Left cardiac atrium (tissue), 4 donors: Measurements from ENCODE around the gene TPPP2. TPM values are rescaled to one million over a fixed set of nuclear protein-coding genes. Genes with fewer than 3 reads are reported as not detected.
A peak's percentile ranks its signal among the peaks of the same experiment; 100 is the strongest.
"Not testable (repeated sequence)": the region's sequence is repeated elsewhere in the genome, so short reads cannot be mapped to it uniquely, and the experiment has no call there.

ENCODE experiments used
- ATAC-seq, 2 donors: fragments of 200-7000 bp; cut with Tn5 transposase; one replicate each; pipeline ENCODE4 v1.9.1; 2020; ENCODE audit warnings: mild to moderate bottlenecking in 2 of 2, moderate library complexity in 2 of 2
- DNase-seq: peaks from one replicate; pipeline ENCODE4 v3.0.0-alpha.2; 2020
- intact Hi-C, 2 donors: fragments of 100-400 bp; cut with DNase I; formaldehyde crosslinking; loops; one replicate each; pipeline versions ENCODE4 v1.14.1 to v1.15.1; 2022 to 2023
- long read RNA-seq: library from polyadenylated mRNA; unstranded; transcript quantifications from one replicate; pipeline ENCODE4 v2.0.0, GENCODE V29; 2021
- total RNA-seq, 2 donors: library from RNA; stranded (reverse); fragmentation: NEBNext Ultra II Directional; extraction: Animal tissue kit (Norgen Biotek cat#: 25700); gene quantifications; one replicate each; pipeline ENCODE4 v1.2.1, GENCODE V29; 2021
- donor health status: DM: no; HTN: yes; CAD: no.
- donor health status: DM: no; HTN: yes; CAD: no; lungs with severe emphysema.
- donor health status: DM: yes; HTN: yes; CAD: no.
- donor health status: Dilated cardiomyopathy.

TPPP2 gene
- 1 to 10 TPM in 1 of 2 donors, under 1 TPM in 1; 0.44 to 1.6 TPM for total RNA-seq
- long read RNA-seq, partial matches to known transcripts: 0 of 1 reads
- long read RNA-seq, other reads (novel, unspliced or antisense): 0 of 1 reads

DNA sequence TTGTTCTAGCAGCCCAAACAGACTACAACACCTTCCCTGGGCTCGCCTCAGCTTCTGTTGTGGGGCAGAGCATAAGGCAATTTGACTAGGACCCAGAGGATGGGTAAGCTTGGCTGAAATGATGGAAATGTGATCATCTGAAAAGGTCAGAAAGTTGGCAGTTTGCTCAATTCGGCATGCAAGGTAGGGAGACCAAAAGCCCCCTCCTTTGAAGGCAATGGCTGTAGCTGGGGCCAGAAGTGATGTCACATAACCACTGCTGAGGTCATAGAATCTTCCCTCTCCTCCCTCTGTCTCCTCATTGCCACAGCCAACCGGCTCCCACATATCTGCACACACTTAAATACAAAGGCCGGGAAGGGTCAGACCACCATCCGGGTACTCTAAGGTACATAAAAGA is at the start of gene TPPP2:
TSS of gene TPPP2 (plus strand) at position 301 of the 400 bp plus-strand sequence. CDS start 365 bp downstream, outside the sequence.
- ATAC-seq: no peak
- no peak for DNase-seq
- intact Hi-C loops: no loop called here

DNA sequence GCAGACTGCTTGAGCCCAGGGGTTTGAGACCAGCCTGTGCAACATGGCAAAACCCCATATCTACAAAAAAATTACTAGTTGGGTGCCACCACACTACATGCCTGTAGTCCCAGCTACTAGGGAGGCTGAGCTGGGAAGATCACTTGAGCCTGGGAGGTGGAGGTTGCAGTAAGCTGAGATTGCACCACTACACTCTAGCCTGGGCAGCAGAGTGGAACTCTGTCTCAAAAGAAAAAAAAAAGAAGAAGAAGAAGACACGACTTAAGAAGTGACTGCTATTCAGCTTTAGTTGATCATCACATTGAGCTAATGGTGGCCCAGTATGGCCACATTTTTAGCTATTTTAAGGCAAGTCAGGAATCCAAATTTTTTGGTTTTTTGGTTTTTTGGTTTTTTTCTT is 49.1 kb upstream of the TPPP2 start:
- intact Hi-C loops: no loop called here
- DNase-seq: no peak

DNA sequence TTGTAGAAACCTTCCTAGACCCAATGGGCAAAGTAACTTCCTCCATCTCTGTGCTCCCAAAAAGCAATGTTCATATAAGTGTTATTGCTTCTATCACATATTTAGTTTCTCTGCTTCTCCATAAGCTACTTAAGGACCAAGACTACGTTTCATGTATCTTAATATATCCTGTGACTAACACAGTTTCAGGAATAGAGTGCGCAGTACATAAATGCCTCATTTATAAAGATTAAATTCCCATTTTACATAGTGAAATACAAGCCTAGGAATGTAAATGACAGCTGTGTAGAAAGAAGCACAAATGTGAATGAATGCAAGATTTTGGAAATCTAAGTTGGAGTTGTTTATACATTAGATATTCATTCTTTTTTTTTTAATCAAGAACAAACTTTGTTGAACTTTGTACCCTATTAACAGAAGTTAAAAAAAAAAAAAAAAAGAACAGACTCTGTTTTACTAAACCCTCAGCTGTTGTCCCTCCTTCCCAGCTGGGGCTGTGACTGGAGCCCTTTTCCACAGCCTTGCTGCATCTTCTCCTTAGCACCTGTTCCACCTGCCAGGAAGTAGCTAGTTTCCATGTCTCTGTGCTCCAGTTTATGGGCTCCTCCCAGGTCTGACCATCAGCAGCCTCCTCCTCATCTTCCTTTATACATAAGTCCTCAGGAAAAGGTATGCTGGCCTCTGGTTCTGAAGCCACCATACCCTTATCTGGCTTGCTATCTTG is 47.2 kb upstream of the TPPP2 start:
- ATAC-seq (no peak), DNase-seq (no peak)
- intact Hi-C loops: no loop called here

More for the DNA sequence above, 49.1 kb upstream of the TPPP2 start:
- no peak for ATAC-seq

DNA sequence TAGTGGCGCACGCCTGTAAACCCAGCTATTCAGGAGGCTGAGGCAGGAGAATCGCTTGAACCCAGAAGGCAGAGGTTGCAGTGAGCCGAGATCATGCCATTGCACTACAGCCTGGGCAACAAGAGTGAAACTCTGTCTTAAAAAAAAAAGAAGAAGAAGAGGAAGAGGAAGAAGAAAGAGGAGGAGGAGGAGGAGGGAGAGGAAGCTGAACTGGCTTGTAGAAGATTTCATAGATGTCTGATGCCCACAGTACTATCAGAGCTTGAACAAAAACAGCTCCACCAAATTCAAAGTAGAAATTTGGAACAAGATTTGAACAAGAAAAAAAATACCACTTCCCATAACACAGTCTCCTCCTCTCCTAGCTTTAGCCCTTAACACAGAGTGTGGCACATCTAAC is 44.4 kb upstream of the TPPP2 start:
- intact Hi-C loops, DNase-seq, ATAC-seq: not testable (repeated sequence)

DNA sequence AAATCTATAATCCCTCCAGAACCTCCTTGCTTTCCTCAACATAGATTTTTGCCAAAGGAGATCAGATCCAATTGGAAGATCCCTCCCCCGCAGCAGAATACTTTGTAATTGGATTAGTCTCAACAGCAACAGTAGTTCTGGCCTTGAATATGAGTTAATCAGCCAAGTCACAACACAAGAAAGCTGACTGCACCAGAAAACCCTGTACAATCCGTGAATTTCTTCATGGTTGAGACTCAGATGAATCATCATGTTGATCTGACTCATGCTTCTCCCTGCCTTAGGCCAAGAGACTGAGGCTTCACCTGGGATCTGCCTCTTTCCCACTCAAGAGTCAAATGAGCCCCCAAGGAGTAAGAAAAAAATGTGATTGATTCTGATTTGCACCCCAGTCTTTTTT is 43.2 kb upstream of the TPPP2 start:
- DNase-seq (no peak), ATAC-seq (peak; percentile 32 to 69)
- intact Hi-C loops: no loop called here

DNA sequence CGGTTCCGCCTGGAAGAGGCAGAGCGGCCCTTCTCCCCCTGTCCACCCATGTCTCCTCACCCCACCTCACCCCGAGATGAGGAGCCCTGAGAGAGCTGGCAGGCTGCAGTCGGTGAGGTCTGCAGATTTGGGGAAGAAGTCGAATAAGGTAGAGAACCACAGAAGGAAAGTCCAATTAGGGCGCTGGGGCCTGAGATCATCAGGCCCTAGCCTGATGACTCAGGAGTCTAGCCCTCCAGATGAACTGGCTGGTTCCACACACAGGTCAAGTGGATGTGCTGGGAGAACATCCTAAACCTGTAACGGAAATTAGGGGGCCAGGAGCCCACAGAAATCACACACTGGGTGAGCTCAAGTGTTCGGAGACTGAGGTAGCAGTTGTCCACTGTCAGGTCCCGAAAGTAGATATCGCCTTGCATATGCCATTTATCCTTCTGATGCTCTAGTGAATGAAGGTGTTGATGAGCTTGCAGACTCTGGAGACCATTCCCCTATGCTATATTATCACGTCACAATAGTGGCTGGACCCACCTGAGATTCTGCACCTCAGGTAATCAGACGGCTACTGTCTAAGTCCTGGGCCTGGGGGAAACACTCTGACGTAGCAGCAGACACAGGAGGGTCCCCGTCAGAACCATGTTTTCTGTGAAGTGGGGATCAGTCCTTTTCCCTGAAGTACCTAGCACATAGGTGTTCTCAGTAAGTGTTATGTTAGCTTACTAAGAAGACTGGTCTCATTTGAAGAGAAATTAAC is 41.1 kb upstream of the TPPP2 start:
- ATAC-seq (peak in 1 of 2 donors; percentile 3), DNase-seq (no peak)
- intact Hi-C loops: no loop called here

DNA sequence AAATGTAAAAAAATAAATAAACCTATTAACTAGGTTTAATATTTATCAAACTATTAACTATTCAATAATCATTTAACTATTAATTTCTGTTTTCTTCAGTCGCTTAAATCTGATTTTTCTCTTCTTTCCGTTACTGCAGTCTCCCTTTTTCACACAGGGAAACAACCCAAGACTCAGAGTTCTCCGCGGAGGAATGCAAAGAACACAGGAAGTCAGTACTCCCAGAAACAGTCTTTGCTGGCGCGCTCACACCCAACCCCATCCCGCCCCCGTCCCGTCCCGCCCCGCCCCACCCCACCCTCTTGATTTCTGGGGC is 40.6 kb upstream of the TPPP2 start:
- no peak for ATAC-seq

DNA sequence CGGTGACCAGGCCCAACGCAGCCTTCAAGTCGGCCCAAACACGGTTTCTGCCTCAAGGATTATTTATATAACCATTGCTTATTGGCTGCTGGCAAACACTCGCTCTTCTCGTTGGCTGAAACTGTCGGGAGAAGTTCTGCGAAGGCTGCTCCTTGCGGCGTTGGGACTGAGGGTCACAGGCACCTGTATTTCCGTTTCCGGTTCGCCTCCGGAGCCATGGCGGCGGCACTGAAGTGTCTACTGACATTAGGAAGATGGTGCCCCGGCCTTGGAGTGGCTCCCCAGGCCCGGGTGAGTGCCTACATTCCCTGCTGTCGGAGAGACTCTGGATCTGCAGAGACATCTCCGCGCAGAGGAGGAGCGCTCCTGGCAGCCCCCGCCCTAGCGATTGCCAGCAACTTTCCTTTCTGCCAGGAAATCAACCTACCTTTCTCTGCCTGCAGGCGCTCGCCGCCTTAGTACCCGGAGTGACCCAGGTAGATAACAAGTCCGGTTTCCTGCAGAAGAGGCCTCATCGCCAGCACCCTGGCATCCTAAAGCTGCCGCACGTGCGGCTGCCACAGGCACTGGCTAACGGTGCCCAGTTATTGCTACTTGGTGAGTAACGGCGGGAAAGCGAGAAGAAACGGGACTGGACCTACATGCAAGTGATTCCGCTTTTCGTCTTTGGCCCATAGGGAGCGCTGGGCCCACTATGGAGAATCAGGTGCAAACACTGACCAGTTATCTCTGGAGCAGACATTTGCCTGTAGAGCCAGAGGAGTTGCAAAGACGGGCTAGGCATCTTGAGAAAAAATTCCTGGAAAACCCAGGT is 40.0 kb upstream of the TPPP2 start, which contains the start of gene METTL17:
TSS of gene METTL17 (plus strand) at position 194 of the 814 bp plus-strand sequence. CDS start at position 217, 23 bp downstream.
- intact Hi-C loops: no loop called here
- DNase-seq (peak; percentile 92), ATAC-seq (peak; percentile 93 to 95)

More for the DNA sequence above, 40.6 kb upstream of the TPPP2 start:
- no peak for DNase-seq
- intact Hi-C loops: no loop called here

DNA sequence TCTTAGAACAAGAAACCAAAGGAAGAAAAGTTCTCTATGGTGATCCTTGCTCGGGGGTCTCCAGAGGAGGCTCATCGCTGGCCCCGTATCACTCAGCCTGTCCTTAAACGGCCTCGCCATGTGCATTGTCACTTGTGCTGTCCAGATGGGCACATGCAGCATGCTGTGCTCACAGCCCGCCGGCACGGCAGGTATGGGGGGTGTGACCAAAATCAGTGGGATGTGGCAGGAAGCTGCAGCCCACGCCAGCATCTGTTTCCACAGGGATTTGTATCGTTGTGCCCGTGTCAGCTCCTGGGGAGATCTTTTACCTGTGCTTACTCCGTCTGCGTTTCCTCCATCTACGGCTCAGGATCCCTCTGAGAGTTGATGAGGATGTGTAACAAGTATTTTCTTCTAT is 33.5 kb upstream of the TPPP2 start:
- DNase-seq (no peak), ATAC-seq (no peak)
- intact Hi-C loops: no loop called here

DNA sequence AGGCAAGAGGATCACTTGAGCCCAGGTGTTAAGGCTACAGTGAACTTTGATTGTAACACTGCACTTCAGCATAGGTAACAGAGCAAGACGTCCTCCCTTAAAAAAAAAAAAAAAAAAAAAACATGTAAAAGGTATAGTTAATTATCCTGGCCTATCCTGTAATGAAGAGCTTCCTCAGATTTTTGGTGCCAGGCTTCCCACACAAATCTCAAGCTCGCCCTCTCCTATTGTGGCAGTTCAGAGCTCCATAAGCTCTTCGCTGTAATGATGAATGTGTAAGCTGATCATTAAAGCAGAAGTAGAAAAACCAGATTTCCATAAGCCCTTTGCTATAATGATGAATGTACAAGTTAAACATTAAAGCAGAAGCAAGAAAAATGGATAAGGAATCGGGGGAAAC is 32.9 kb upstream of the TPPP2 start:
- ATAC-seq: no peak

DNA sequence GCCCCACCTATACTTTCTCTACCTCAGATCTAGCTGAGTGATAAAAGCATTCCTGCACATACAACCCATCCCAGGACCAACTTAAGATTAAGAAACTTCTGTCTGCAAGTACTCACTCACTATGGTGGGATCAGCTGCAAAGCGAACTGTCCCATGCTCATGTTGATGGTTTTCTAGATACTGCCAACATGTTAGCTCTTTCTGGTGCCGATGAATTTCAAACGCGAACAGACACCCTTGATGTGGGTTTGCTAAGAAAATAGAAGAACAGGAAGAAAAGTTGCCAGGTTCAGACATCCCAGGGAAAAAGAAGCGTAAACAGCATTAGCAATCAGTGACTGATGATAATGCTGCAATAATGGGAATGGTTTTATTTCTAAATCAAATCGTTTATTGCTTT is 32.5 kb upstream of the TPPP2 start:
- intact Hi-C loops: no loop called here
- no peak for ATAC-seq
- DNase-seq: no peak

More for the DNA sequence above, 32.9 kb upstream of the TPPP2 start:
- intact Hi-C loops: no loop called here
- DNase-seq: no peak

DNA sequence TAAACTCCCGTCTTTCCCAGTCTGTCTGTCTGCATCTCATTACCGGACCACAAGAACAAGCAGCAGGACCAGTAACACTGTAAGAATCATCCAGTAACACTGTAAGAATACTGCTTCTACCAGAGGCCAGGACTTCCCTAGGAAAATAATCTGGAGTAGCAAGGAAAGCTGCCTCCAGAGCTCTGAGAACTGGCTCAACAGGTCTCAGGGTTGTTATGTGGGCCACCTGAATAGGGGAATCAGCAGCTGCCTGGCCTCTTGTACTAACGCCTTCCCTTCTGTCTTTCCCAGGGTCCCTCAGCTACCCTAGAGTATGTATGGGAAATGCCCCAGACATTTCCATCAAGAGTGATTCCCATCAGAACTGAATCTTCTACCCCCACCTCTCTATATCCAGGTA is 31.9 kb upstream of the TPPP2 start:
- DNase-seq (no peak), ATAC-seq (no peak)
- intact Hi-C loops: no loop called here

DNA sequence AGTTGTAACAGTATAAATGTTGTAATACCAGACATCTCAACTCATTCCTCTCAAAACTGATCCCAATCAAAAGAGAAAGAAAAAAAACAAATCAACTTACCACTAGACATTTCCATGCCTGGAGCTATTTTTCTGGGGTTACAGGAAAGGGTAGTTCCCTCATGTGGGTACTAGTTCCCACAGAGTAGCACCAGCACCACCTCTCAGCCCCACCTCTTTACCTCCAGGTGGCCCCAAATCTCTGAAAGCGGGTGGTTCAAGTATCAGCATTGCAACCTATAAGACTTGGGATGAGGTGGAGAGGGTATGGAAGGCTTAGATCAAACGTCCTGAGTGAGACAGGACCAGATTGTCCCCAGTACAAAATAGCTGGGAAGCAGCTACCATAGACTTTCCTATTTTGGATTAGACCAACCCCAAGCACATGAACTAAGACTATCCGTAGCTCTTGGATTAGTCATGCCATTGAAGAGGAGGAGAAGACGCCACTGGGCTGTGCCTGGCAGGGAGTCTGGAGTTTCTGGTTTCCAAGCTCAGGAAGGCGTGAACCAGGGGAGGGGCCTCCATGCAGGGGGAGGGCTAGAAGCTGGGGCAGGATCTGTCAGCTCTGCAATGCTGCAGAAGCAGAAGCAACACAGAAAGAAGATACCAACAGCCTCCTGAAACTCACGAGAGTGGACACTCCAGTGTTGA is 31.2 kb upstream of the TPPP2 start, which contains the start of gene SLC39A2:
TSS of gene SLC39A2 (plus strand) at position 620 of the 693 bp plus-strand sequence. CDS start 154 bp downstream, outside the sequence.
- intact Hi-C loops: no loop called here
- ATAC-seq: peak; percentile 85 to 90
- DNase-seq: peak; percentile 70

DNA sequence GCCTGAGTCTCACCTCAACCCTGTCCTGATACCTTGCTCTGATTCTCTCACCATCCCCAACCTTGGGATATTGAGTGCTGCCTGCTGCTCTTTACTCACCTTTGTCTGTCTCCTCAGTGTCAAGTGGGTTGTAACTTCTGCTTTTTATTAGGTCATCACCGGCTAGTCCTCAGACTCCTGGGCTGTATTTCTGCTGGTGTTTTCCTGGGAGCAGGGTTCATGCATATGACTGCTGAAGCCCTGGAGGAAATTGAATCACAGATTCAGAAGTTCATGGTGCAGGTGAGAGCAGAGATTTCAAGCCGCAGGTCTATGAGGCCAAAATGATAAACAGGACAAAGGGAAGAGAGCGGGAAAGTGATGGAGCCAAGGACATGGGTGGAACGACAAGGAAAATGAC is 30.4 kb upstream of the TPPP2 start:
- DNase-seq: no peak
- intact Hi-C loops: no loop called here
- ATAC-seq: no peak

DNA sequence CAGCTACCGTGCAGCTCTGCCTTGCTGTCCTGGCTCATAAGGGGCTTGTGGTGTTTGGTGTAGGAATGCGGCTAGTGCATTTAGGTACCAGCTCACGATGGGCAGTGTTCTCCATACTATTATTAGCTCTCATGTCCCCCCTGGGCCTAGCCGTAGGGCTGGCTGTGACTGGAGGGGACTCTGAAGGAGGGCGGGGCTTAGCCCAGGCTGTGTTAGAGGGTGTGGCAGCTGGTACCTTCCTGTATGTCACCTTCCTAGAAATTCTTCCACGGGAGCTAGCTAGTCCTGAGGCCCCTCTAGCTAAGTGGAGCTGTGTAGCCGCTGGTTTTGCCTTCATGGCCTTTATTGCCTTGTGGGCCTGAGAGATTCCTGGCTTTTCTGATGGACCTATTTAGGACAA is 28.8 kb upstream of the TPPP2 start:
- DNase-seq (no peak), ATAC-seq (no peak)
- intact Hi-C loops: no loop called here

DNA sequence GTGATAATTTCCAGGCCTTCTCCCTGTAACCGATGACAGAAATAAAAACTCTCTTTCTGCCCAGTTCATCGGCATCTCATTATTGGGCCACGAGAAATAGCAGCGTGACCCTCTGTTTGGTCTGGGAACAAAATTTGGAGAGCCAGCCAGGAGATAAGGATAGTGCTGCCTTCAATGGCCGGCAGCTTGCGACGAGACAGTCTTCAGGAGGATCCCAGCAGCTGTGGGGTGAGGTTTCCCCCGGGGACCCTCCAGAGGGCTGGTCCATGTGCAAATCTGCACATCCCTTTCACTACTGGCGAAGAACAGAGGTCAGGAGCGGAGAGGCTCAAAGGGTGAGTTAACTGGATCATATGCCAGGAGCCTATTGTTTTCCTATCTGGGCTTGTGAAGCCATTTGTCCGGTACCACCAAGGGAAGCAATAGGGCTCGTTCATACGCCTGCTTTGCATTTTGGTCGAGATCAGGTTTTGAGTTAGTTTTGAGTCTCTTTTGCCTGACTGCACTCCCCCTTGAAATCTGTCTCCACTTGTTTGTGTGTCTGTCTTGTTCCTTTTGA is 26.1 kb upstream of the TPPP2 start:
- peak; percentile 64 to 66 for ATAC-seq
- intact Hi-C loops: no loop called here
- DNase-seq: no peak

DNA sequence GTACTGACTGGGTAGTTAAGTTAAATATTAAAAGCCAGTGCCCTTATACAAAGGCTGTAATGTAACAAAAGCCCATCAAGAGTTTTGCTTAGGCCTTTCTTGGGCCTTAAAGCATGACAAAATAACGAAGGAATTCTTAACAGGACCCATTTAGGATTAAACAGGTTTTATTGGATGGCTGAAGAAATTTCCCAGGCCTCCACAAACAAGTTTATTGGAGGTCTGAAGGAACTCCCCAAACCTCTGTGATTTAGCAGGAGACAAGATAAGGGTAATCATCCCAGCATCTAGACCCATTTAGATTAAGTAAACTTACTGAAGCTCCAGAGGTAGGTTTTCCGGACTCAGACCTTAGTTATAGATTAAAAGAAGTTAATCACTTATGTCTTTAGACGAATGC is 20.3 kb upstream of the TPPP2 start:
- ATAC-seq, DNase-seq: not testable (repeated sequence)
- intact Hi-C loops: loop anchor here in 1 of 2 donors (5.0 kb wide), 1 partner anchor 98 kb away; no protein-coding TSS in a partner anchor

DNA sequence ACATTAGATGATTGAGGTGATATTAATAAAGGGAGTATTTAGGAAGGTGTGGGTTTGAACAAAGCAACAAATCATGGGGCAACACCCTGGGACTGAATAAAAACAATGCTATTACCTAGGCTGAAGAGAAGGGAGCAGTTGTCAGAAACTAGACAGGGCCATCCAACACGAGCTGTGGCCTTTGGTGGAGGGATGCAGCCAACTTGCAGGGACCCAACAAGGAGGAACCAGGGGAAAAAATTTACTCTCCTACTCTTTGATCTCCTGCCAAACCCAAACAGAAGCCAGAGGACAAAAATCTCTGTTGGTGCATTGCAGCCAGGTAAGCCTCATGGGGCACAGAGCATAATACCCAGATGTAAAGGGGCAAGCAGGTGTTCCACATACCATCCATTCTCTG is 18.9 kb upstream of the TPPP2 start:
- ATAC-seq (no peak), DNase-seq (no peak)
- intact Hi-C loops: loop anchor here in 1 of 2 donors (5.0 kb wide), 1 partner anchor 96 kb away; no protein-coding TSS in a partner anchor
